Omental fat pad (tissue), 4 donors: ENCODE results near the gene NYAP1. TPM values are rescaled to one million over a fixed set of nuclear protein-coding genes. Genes with fewer than 3 reads are reported as not detected.

Experiments
- ATAC-seq: fragments of 150-250 bp; one replicate; pipeline ENCODE4 v1.9.1; 2016; ENCODE audit warnings: mild to moderate bottlenecking, moderate library complexity; ENCODE audit not compliant: low FRiP score
- DNase-seq: peaks from one replicate; pipeline ENCODE4 v3.0.0-alpha.2; 2019; ENCODE audit warnings: low spot score
- total RNA-seq, 4 donors: library from RNA; depleted of rRNA; stranded (reverse); fragments of >200 nt; gene quantifications; one replicate each; pipeline ENCODE4 v1.1.0, GENCODE V29; 2016
- TF ChIP-seq, protein P1 (sequence below), 3 donors: fragments of 450-650 bp; IDR thresholded peaks; one replicate each; pipeline ENCODE4 v1.5.1; 2016 to 2017; ENCODE audit warnings: antibody characterized with exemption in 3 of 3, mild to moderate bottlenecking in 3 of 3, moderate library complexity in 2 of 3

NYAP1 gene
- total RNA-seq, 4 donors from 2014 or later: 0.63 to 3.6 (median 2.1) TPM

GRCh38 chr7:100465702-100466311 is 17.9 kb upstream of the NYAP1 start:
- TF ChIP-seq, protein P1, sequence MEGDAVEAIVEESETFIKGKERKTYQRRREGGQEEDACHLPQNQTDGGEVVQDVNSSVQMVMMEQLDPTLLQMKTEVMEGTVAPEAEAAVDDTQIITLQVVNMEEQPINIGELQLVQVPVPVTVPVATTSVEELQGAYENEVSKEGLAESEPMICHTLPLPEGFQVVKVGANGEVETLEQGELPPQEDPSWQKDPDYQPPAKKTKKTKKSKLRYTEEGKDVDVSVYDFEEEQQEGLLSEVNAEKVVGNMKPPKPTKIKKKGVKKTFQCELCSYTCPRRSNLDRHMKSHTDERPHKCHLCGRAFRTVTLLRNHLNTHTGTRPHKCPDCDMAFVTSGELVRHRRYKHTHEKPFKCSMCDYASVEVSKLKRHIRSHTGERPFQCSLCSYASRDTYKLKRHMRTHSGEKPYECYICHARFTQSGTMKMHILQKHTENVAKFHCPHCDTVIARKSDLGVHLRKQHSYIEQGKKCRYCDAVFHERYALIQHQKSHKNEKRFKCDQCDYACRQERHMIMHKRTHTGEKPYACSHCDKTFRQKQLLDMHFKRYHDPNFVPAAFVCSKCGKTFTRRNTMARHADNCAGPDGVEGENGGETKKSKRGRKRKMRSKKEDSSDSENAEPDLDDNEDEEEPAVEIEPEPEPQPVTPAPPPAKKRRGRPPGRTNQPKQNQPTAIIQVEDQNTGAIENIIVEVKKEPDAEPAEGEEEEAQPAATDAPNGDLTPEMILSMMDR (IDR thresholded peaks at IDR 0.05): no peak
- DNase-seq (no peak), ATAC-seq (peak; percentile 81)

DNA sequence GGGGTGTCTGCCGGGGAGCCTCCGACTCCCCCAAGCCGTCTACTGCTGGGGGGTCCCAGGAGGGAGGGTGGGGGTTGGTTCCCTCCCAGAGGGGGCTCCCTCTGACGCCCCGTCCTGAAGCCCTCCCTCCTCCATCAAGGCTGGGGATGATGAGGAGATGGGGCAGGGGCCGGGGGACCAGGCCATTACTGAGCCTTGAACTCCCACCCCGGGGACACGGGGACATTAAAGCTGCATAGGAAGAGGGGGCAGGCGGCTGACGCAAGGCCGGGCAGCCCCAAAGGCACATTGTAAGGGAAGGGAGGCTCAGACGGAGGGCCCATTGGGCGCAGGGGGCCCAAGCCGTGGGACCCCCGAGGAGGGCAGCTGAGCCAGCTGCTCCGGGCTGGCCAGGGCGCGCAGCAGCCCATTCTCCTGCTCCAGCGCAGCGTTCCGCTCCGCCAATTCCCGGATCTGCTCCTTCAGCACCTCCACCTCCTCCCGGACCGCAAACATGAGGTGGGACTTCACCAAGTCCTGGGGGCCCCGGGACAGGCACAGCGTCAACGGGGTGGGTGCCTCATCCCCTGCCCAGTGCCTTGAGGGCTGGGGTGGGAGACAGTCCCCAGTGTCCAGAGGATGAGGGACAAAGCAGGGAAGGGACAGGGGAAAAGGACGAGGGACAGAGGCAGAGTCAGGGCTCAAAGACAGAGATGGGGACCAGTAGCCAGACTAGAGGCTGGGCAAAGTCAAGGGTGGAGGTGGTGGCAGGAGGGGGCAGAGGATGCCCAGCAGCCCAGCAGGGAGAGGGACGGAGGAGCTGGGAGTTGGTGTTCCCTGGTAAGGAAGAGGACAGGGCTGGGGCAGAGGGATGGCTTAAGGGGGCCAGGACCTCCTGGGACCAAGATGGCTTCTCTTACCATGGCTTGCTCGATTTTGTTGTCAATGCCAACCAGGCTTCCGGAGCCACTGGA is 16.8 kb upstream of the NYAP1 start:
- no peak for ATAC-seq
- no peak for DNase-seq
- TF ChIP-seq, protein P1 (IDR thresholded peaks at IDR 0.05): no peak

GRCh38 chr7:100467638-100468373 is 15.9 kb upstream of the NYAP1 start:
- no peak for ATAC-seq
- no peak for DNase-seq
- TF ChIP-seq, protein P1 (IDR thresholded peaks at IDR 0.05): no peak

DNA sequence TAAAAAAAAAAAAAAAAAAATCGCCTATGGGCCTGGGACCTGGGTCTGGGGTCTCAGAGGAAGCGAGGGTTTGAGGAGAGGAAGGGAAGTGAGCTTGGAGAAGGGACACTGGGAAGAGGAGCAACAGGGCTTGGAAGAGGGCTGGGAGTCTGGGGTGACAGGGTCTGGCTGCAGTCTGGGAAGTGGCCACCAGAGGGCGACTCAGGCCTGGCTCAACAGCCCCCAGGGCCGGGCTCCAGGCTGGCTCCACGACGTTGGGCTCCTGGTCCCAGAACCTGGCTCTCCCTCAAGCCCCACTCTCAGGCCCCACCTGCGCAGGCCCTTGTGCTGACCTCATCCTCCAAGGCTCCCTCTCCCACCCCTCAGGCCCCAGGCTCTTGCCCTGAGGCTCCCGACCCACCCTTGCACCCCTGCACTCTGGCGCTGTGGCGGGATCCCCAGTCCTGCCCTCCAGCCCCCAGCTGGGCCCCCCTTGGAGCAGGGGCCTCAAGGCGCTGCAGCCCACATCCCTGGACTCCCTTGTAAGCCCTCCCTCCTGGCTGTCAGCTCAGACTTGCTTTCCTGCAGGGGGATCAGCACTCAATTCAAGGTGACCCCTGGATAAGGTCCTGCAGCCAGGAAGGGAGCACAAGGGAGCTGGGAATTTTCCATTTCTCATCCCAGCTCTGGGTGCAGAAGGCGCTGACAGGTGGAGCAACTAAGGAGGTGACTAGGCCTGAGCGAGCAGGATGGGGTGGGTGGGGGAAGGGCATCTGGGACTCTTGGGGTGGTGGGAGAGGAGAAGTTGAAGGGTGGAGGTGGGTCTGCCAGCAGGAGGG is 14.3 kb upstream of the NYAP1 start:
- TF ChIP-seq, protein P1 (IDR thresholded peaks at IDR 0.05): peak in 2 of 3 donors; percentile 88 to 98
- DNase-seq: peak; percentile 97
- peak; percentile 63 for ATAC-seq

DNA sequence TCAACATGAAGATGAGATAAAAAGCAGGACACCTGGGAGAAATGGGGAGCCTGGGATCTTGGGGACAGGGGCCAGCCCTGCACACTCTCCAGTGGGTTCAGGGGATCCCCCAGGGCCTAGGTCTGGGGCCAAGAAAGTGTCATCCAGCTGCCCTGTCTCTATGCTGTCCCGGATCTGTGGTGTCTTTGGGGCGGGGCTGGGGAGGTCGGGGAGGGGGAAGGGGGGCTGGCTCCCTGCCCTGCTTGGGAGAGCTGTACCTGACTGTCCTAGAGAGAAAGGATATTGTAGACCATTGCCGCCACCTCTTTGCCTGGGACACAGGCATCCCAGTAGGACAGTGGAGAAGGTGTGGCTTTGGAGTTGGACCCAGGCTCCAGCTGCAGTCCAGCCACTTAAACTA is 12.7 kb upstream of the NYAP1 start:
- TF ChIP-seq, protein P1 (IDR thresholded peaks at IDR 0.05): no peak
- no peak for DNase-seq
- no peak for ATAC-seq

- ATAC-seq (peak; percentile 1), DNase-seq (no peak)
- TF ChIP-seq, protein P1 (IDR thresholded peaks at IDR 0.05): no peak
Measured at GRCh38 chr7:100472121-100472851, 11.4 kb upstream of the NYAP1 start.
